Measurements from ENCODE around the gene LRRC70.

Gene LRRC70

DNA sequence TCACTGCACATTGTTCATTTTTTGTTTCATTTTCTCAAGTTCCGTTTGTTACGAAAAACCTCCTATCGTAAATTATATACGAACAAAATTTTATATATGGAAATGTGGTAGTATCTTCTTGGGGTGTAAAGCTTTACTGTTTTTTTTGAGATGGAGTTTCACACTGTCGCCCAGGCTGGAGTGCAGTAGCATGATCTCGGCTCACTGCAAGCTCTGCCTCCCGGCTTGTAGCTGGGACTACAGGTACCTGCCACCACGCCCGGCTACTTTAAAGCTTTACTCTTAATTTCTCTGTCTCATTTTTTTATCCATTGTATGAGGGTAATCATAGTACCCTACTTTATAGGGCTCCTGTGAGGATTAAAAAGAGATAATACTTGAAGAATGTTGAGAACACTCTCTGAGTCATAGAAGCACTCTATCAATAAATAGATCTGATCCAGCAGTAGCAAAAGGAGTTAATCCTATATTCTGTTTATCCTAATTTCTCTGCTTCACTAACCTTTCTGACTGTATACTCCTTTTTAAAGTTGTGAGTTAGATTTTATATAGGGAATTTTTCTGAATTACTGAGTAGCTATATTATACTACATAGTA lies 5.6 kb upstream of the LRRC70 start:
- Histone ChIP-seq H3K79me2 (ENCODE audit: insufficient read depth, low read length) (peaks cover 11% of the 10 kb centered on the region), H3K9me2 (replicated peaks; ENCODE audit: low read depth, low read length) (no peaks in the 10 kb centered on the region), H2AFZ (ENCODE audit: low read length) (no peak overlapping the region), H3F3A (ENCODE audit: low read depth) (no peaks in the 10 kb centered on the region), H3K9ac (ENCODE audit: low read depth, low read length, poor library complexity, severe bottlenecking) (no peak overlapping the region), H4K20me1 (ENCODE audit: insufficient read depth, low read length, poor library complexity, severe bottlenecking) (no peaks in the 10 kb centered on the region), H3K27me3 (ENCODE audit: insufficient read depth, low read length, poor library complexity, severe bottlenecking) (no peaks in the 10 kb centered on the region), H3K36me3 (ENCODE audit: insufficient read depth, low read length) (peaks cover 9% of the 10 kb centered on the region; the same call in 1 of the 2 replicates), H3K4me1 (ENCODE audit: insufficient read depth, low read length, poor library complexity, severe bottlenecking) (peaks cover 38% of the 10 kb centered on the region), H3K9me3 (ENCODE audit: insufficient read depth, low read depth, low read length) (peaks cover 2% of the 10 kb centered on the region; the same call in 1 of the 2 replicates), H3K4me2 (ENCODE audit: low read depth, low read length, poor library complexity, severe bottlenecking) (no peak overlapping the region), H3K4me3 (ENCODE audit: low read length, poor library complexity, severe bottlenecking) (no peak overlapping the region)
- TF ChIP-seq, protein P1, sequence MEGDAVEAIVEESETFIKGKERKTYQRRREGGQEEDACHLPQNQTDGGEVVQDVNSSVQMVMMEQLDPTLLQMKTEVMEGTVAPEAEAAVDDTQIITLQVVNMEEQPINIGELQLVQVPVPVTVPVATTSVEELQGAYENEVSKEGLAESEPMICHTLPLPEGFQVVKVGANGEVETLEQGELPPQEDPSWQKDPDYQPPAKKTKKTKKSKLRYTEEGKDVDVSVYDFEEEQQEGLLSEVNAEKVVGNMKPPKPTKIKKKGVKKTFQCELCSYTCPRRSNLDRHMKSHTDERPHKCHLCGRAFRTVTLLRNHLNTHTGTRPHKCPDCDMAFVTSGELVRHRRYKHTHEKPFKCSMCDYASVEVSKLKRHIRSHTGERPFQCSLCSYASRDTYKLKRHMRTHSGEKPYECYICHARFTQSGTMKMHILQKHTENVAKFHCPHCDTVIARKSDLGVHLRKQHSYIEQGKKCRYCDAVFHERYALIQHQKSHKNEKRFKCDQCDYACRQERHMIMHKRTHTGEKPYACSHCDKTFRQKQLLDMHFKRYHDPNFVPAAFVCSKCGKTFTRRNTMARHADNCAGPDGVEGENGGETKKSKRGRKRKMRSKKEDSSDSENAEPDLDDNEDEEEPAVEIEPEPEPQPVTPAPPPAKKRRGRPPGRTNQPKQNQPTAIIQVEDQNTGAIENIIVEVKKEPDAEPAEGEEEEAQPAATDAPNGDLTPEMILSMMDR (conservative IDR thresholded peaks at IDR 0.05; ENCODE audit: low read length), result no peak
- no peak for TF ChIP-seq EZH2phosphoT487 (IDR thresholded peaks at IDR 0.05; ENCODE audit: borderline replicate concordance)

DNA sequence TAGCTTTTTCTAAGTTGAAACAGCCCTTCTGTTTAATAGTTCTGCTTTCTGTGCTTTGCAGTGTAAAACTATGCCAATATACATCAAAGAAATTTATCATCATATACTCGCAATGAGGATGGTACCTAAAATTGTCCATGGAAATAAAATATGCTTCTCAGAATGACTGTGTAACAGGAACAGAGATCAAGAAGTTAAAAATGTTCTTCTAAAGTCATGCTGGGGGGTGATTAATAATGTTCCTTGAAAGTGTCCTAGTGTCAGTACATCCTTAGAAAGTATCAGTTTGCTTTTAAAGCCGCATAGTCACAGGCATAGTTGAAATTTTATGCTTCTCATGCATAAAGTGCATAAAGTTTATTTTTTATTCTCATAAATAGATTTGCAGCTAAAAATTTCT lies 4.0 kb upstream of the LRRC70 start:
- Histone ChIP-seq H3K9me2 (replicated peaks; ENCODE audit: low read depth, low read length) (no peaks in the 10 kb centered on the region), H3K27me3 (ENCODE audit: insufficient read depth, low read length, poor library complexity, severe bottlenecking) (no peaks in the 10 kb centered on the region), H3K9me3 (ENCODE audit: insufficient read depth, low read depth, low read length) (no peaks in the 10 kb centered on the region), H3K4me2 (ENCODE audit: low read depth, low read length, poor library complexity, severe bottlenecking) (no peak overlapping the region), H3K4me3 (ENCODE audit: low read length, poor library complexity, severe bottlenecking) (no peak overlapping the region), H4K20me1 (ENCODE audit: insufficient read depth, low read length, poor library complexity, severe bottlenecking) (no peaks in the 10 kb centered on the region), H3K36me3 (ENCODE audit: insufficient read depth, low read length) (no peaks in the 10 kb centered on the region), H3K79me2 (ENCODE audit: insufficient read depth, low read length) (peaks cover 16% of the 10 kb centered on the region), H3F3A (ENCODE audit: low read depth) (no peaks in the 10 kb centered on the region), H3K4me1 (ENCODE audit: insufficient read depth, low read length, poor library complexity, severe bottlenecking) (peaks cover 40% of the 10 kb centered on the region), H3K9ac (ENCODE audit: low read depth, low read length, poor library complexity, severe bottlenecking) (no peak overlapping the region), H2AFZ (ENCODE audit: low read length) (no peak overlapping the region)
- TF ChIP-seq EZH2phosphoT487 (IDR thresholded peaks at IDR 0.05; ENCODE audit: borderline replicate concordance), result no peak

DNA sequence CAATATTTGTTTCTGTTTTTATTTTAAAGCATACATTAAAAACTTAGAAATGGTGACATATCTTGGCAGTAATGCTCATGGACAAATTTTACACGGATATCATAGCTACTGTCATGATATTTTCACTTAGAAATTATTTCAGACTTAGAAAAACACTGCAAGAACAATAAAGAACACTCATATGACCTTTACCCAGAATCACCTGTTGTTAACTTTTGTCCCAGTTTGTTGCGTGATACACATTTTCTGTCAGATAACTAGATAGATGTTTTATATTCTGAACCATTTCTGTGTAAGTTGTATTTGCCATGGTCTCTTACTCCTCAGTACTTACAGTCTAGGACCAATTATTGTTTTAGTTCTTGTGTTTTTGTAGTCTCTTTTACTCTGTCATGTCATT lies 3.6 kb upstream of the LRRC70 start:
- H3K27me3 ChIP-seq (ENCODE audit: insufficient read depth, low read length, poor library complexity, severe bottlenecking), result no peaks in the 10 kb centered on the region
- H2AFZ ChIP-seq (ENCODE audit: low read length), result no peak overlapping the region
- H3K9me2 ChIP-seq (replicated peaks; ENCODE audit: low read depth, low read length), result no peaks in the 10 kb centered on the region
- H3K79me2 ChIP-seq (ENCODE audit: insufficient read depth, low read length), result peaks cover 21% of the 10 kb centered on the region
- H3K4me2 ChIP-seq (ENCODE audit: low read depth, low read length, poor library complexity, severe bottlenecking), result no peak overlapping the region
- H3K36me3 ChIP-seq (ENCODE audit: insufficient read depth, low read length), result no peaks in the 10 kb centered on the region
- TF ChIP-seq, protein P1 (conservative IDR thresholded peaks at IDR 0.05; ENCODE audit: low read length), result no peak
- TF ChIP-seq EZH2phosphoT487 (IDR thresholded peaks at IDR 0.05; ENCODE audit: borderline replicate concordance), result no peak
- H3F3A ChIP-seq (ENCODE audit: low read depth), result no peaks in the 10 kb centered on the region
- no peaks in the 10 kb centered on the region for H4K20me1 ChIP-seq (ENCODE audit: insufficient read depth, low read length, poor library complexity, severe bottlenecking)
- no peak overlapping the region for H3K9ac ChIP-seq (ENCODE audit: low read depth, low read length, poor library complexity, severe bottlenecking)
- peaks cover 45% of the 10 kb centered on the region for H3K4me1 ChIP-seq (ENCODE audit: insufficient read depth, low read length, poor library complexity, severe bottlenecking)
- H3K4me3 ChIP-seq (ENCODE audit: low read length, poor library complexity, severe bottlenecking), result no peak overlapping the region
- no peaks in the 10 kb centered on the region for H3K9me3 ChIP-seq (ENCODE audit: insufficient read depth, low read depth, low read length)

DNA sequence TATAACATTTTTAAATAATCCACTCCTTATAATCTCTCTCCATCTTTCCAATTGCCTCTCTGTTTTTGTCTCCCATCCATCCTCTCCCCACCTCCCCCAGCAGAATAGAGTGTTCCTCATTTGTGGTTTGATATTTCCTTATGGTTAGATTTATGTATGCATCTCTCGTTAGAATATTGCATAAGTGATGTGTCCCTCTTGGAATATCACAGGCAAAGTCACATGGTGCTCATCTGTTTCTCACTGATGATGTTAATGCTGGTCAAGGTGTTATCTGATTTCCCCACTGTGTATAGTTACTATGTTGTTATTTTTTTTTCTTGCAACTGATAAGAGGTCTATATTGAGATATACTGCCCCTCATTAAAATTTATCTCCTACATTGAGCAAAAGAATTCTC lies 3.1 kb upstream of the LRRC70 start:
- no peak overlapping the region for H3K4me2 ChIP-seq (ENCODE audit: low read depth, low read length, poor library complexity, severe bottlenecking)

More for the DNA sequence above, 3.1 kb upstream of the LRRC70 start:
- Histone ChIP-seq H4K20me1 (ENCODE audit: insufficient read depth, low read length, poor library complexity, severe bottlenecking) (no peaks in the 10 kb centered on the region), H3K9ac (ENCODE audit: low read depth, low read length, poor library complexity, severe bottlenecking) (no peak overlapping the region), H3K4me3 (ENCODE audit: low read length, poor library complexity, severe bottlenecking) (no peak overlapping the region), H3K27me3 (ENCODE audit: insufficient read depth, low read length, poor library complexity, severe bottlenecking) (no peaks in the 10 kb centered on the region), H3K9me2 (replicated peaks; ENCODE audit: low read depth, low read length) (no peaks in the 10 kb centered on the region), H3K79me2 (ENCODE audit: insufficient read depth, low read length) (peaks cover 25% of the 10 kb centered on the region), H2AFZ (ENCODE audit: low read length) (no peak overlapping the region), H3K4me1 (ENCODE audit: insufficient read depth, low read length, poor library complexity, severe bottlenecking) (peaks cover 49% of the 10 kb centered on the region), H3F3A (ENCODE audit: low read depth) (no peaks in the 10 kb centered on the region), H3K36me3 (ENCODE audit: insufficient read depth, low read length) (no peaks in the 10 kb centered on the region), H3K9me3 (ENCODE audit: insufficient read depth, low read depth, low read length) (no peaks in the 10 kb centered on the region)
- TF ChIP-seq, protein P1 (conservative IDR thresholded peaks at IDR 0.05; ENCODE audit: low read length), result no peak
- TF ChIP-seq EZH2phosphoT487 (IDR thresholded peaks at IDR 0.05; ENCODE audit: borderline replicate concordance), result no peak
